HepG2 (cell line): ENCODE measurements around the gene CACNA1D. TPM values are rescaled to one million over a fixed set of nuclear protein-coding genes. Genes with fewer than 3 reads are reported as not detected.

ENCODE experiments used
- ATAC-seq: fragments of 200-7000 bp; cut with Tn5 transposase; 3 replicates; pipeline ENCODE4 v1.9.1; 2020; ENCODE audit warnings: mild to moderate bottlenecking, moderate library complexity
- BruUV-seq: library from RNA; stranded (reverse); fragments of 400-500 nt; replicated peaks from 2 replicates; lab custom pipeline; 2021; lab: Mats Ljungman, UMichigan
- CTCF ChIA-PET: fragments of 300-600 bp; formaldehyde crosslinking; extraction: SDS; loops from one replicate; lab custom pipeline; 2021; ENCODE audit warnings: low total read pairs, inconsistent platforms, low intra/inter-chr PET ratio; lab: Yijun Ruan, JAX
- POLR2A ChIA-PET: fragments of 350-600 bp; sonication (Branson Sonifier 250); formaldehyde crosslinking; loops from one replicate; lab custom pipeline; 2020; ENCODE audit warnings: antibody characterized with exemption, inconsistent platforms; lab: Yijun Ruan, JAX
- DNase-seq: peaks from one replicate; pipeline ENCODE4 v3.0.0-alpha.2; 2015; ENCODE audit warnings: low spot score
- FAIRE-seq: peaks from 3 replicates; lab custom pipeline; 2011; peaks lifted over from hg19 to GRCh38; lab: Jason Lieb, UNC
- H2AFZ ChIP-seq: one replicate; pipeline ENCODE4 v1.6.1; 2011; ENCODE audit warnings: low read length, inconsistent platforms
- H3K27ac ChIP-seq: fragments of 300-600 bp; 3 replicates; pipeline ENCODE4 v1.8.0; 2011; ENCODE audit warnings: mixed run types, mild to moderate bottlenecking, mixed read lengths, low read length, inconsistent platforms; ENCODE audit not compliant: insufficient read depth; ENCODE audit errors: extremely low read length
- H3K27me3 ChIP-seq, 2 experiments: fragments of 200-600 bp in 1 of 2; 2 replicates in 1 of 2; 3 replicates in 1 of 2; pipeline versions ENCODE4 v1.6.0 to v1.8.0; 2011; ENCODE audit warnings: low read length in 2 of 2, mild to moderate bottlenecking in 2 of 2, moderate library complexity in 2 of 2, inconsistent platforms in 1 of 2; ENCODE audit not compliant: insufficient read depth in 2 of 2, control insufficient read depth in 1 of 2
- H3K36me3 ChIP-seq, 2 experiments: fragments of 200-600 bp in 1 of 2; replicated peaks in 1 of 2; 2 replicates in 1 of 2; 3 replicates in 1 of 2; pipeline versions ENCODE4 v1.5.1 to v1.8.0; 2011; ENCODE audit warnings: low read length in 2 of 2, inconsistent platforms in 1 of 2; ENCODE audit not compliant: insufficient read depth in 2 of 2, control insufficient read depth in 1 of 2
- H3K4me1 ChIP-seq: 2 replicates; pipeline ENCODE4 v1.5.1; 2012; ENCODE audit warnings: low read length, inconsistent platforms; ENCODE audit not compliant: insufficient read depth
- H3K4me2 ChIP-seq: 2 replicates; pipeline ENCODE4 v1.6.0; 2011; ENCODE audit warnings: low read depth, low read length, inconsistent platforms
- H3K4me3 ChIP-seq, 3 experiments: fragments of 200-600 bp in 1 of 3; sonication (generic), shearing (Covaris generic) in 1 of 3; replicated peaks in 1 of 3; 2 replicates each; pipeline ENCODE4 v1.5.1; 2011 to 2016; ENCODE audit warnings: low read length in 3 of 3, inconsistent platforms in 2 of 3, low read depth in 2 of 3, mild to moderate bottlenecking in 2 of 3, control low read depth in 1 of 3, mixed read lengths in 1 of 3; ENCODE audit not compliant: insufficient read depth in 1 of 3
- H3K79me2 ChIP-seq: one replicate; pipeline ENCODE4 v1.6.1; 2011; ENCODE audit warnings: low read length, inconsistent platforms; ENCODE audit not compliant: insufficient read depth
- H3K9ac ChIP-seq: 2 replicates; pipeline ENCODE4 v1.6.0; 2011; ENCODE audit warnings: mild to moderate bottlenecking, low read depth, low read length, inconsistent platforms; ENCODE audit not compliant: insufficient read depth
- H3K9me3 ChIP-seq: 2 replicates; pipeline ENCODE4 v1.5.1; 2012; ENCODE audit warnings: mild to moderate bottlenecking, low read length
- H4K20me1 ChIP-seq: 2 replicates; pipeline ENCODE4 v1.6.0; 2011; ENCODE audit warnings: inconsistent platforms, mild to moderate bottlenecking, low read length, moderate library complexity; ENCODE audit not compliant: insufficient read depth
- ARHGAP35 ChIP-seq: sonication (generic); formaldehyde crosslinking; IDR thresholded peaks from 2 replicates; pipeline ENCODE4 v1.9.0; 2022; ENCODE audit warnings: mild to moderate bottlenecking, inconsistent platforms, moderate library complexity, missing genetic modification reagents, borderline replicate concordance
- FOXC1 ChIP-seq: sonication (generic); formaldehyde crosslinking; IDR thresholded peaks from 2 replicates; pipeline ENCODE4 v1.8.0; 2022; ENCODE audit warnings: mild to moderate bottlenecking, missing genetic modification reagents, borderline replicate concordance
- SOX6 ChIP-seq, 2 experiments: fragments of 450-650 bp in 1 of 2; sonication (generic) in 1 of 2; formaldehyde crosslinking in 1 of 2; IDR thresholded peaks; 2 replicates each; pipeline versions ENCODE4 v1.4.0 to v1.6.1; 2017 to 2020; ENCODE audit warnings: antibody characterized with exemption in 1 of 2, mild to moderate bottlenecking in 1 of 2, missing genetic modification reagents in 1 of 2
- whole genome bisulfite sequencing: methylation state at CpG from one replicate; pipeline ENCODE4 v1.1.6; 2017; ENCODE audit warnings: low lambda C conversion rate; 5-methylcytosine and 5-hydroxymethylcytosine counted together
- in situ Hi-C: cut with HindIII; loops from 2 replicates; pipeline ENCODE4 v1.10.0; 2017; ENCODE audit warnings: low pct_unique_long_range_greater_than_20kb; ENCODE audit not compliant: extremely low pct_ligation_motif_present
- intact Hi-C: fragments of 100-400 bp; cut with micrococcal nuclease; formaldehyde crosslinking; loops from one replicate; pipeline ENCODE4 v1.10.0; 2022; ENCODE audit not compliant: unreplicated experiment
- polyA plus RNA-seq, 8 experiments: library from polyadenylated mRNA; depleted of rRNA in 3 of 8; stranded (reverse) in 7 of 8; unstranded in 1 of 8; fragments of >200 nt; fragmentation: Illumina TruSeq in 4 of 8; extraction: Trizol in 4 of 8; gene quantifications; 2 replicates each; pipeline versions ENCODE4 v1.2.1 to v1.2.3, GENCODE V29; 2011 to 2016; ENCODE audit warnings: low read depth in 4 of 8, missing spikeins in 1 of 8, mixed read lengths in 1 of 8; ENCODE audit not compliant: insufficient read depth in 1 of 8
- total RNA-seq, 5 experiments: library from RNA; depleted of rRNA; stranded (reverse); fragments of >200 nt; fragmentation: Illumina TruSeq; extraction: Trizol; gene quantifications; 2 replicates each; pipeline ENCODE4 v1.2.3, GENCODE V29; 2016; ENCODE audit warnings: low read depth in 1 of 5
- TF ChIP-seq, protein P1 (sequence below): sonication (generic); formaldehyde crosslinking; conservative IDR thresholded peaks from 2 replicates; pipeline ENCODE4 v1.4.0; 2020; ENCODE audit warnings: missing genetic modification reagents
- TF ChIP-seq, protein P2 (sequence below): IDR thresholded peaks from 2 replicates; pipeline ENCODE4 v1.6.1; 2016; ENCODE audit warnings: missing compliant biosample characterization, missing genetic modification reagents, borderline replicate concordance

CACNA1D gene
- total and polyA plus RNA-seq, 2 of the 13 experiments (the other 11 are each of a cell fraction or from before 2014, with no cell fraction given) = 0.26 to 0.38 TPM

DNA sequence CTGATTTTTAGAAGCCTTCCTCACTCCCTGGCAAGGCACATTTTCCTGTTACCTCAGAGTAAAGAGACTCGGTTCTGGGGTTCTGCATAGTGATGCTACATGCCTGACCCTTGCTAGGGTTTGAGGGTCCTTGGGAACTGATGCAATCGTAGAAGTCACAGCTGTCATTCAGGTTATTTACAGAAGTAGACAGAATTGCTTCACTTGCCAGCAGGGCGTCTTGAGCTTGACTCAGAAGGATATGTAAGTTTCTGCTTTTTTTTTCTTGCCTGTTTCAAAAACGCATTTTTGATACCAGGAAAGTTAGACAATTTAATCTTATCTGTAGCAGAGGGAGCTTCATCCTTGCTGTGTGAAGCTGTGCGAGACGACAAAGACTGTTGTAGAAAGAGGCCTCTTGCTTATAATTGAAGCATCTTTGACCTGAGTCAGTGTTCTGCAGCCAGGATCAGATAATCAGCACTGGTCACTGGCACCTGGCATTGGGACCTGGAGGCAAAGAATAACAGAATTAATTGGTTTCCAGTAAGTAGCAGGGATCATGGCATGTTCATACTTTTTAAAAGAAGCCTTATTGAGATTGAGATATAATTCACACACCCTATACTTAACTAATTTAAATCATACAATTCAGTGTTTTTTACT, 24.8 kb downstream of the CACNA1D start:
- FAIRE-seq = no peak
- Histone ChIP-seq H3K4me3 (no peak overlapping the region), H3K27ac (no peak overlapping the region), H3K9me3 (no peaks in the 10 kb centered on the region), H3K4me1 (no peaks in the 10 kb centered on the region), H3K36me3 (no peaks in the 10 kb centered on the region), H3K4me2 (no peak overlapping the region), H4K20me1 (no peaks in the 10 kb centered on the region), H2AFZ (no peak overlapping the region), H3K27me3 (no peaks in the 10 kb centered on the region), H3K9ac (no peak overlapping the region), H3K79me2 (no peaks in the 10 kb centered on the region)
- intact Hi-C loops = no loop called here
- ATAC-seq = no peak
- no peak for TF ChIP-seq FOXC1
- TF ChIP-seq SOX6 (IDR thresholded peaks at IDR 0.05) = no peak
- no peak for TF ChIP-seq SOX6 (CRISPR knock-in tag; IDR thresholded peaks at IDR 0.05)
- TF ChIP-seq, protein P1, sequence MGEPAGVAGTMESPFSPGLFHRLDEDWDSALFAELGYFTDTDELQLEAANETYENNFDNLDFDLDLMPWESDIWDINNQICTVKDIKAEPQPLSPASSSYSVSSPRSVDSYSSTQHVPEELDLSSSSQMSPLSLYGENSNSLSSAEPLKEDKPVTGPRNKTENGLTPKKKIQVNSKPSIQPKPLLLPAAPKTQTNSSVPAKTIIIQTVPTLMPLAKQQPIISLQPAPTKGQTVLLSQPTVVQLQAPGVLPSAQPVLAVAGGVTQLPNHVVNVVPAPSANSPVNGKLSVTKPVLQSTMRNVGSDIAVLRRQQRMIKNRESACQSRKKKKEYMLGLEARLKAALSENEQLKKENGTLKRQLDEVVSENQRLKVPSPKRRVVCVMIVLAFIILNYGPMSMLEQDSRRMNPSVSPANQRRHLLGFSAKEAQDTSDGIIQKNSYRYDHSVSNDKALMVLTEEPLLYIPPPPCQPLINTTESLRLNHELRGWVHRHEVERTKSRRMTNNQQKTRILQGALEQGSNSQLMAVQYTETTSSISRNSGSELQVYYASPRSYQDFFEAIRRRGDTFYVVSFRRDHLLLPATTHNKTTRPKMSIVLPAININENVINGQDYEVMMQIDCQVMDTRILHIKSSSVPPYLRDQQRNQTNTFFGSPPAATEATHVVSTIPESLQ (CRISPR knock-in tag) = no peak
- TF ChIP-seq ARHGAP35 (CRISPR knock-in tag) = no peak
- TF ChIP-seq, protein P2, sequence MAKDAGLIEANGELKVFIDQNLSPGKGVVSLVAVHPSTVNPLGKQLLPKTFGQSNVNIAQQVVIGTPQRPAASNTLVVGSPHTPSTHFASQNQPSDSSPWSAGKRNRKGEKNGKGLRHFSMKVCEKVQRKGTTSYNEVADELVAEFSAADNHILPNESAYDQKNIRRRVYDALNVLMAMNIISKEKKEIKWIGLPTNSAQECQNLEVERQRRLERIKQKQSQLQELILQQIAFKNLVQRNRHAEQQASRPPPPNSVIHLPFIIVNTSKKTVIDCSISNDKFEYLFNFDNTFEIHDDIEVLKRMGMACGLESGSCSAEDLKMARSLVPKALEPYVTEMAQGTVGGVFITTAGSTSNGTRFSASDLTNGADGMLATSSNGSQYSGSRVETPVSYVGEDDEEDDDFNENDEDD (CRISPR knock-in tag) = no peak
- WGBS = 56% methylated on average over 6 of the region's 6 CpGs
- no peak for DNase-seq
- no TSS peak for BruUV-seq
- POLR2A ChIA-PET = no interaction called here
- in situ Hi-C loops = no loop called here
- CTCF ChIA-PET = no interaction called here
